ENCODE data around the gene PAPPA2. TPM values are rescaled to one million over a fixed set of nuclear protein-coding genes. Genes with fewer than 3 reads are reported as not detected.

PAPPA2 gene
- total RNA-seq, 2 experiments from 2014 or later, result 0.03 TPM; not detected in 1

GRCh38 chr1:176829261-176829660 is 366.3 kb downstream of the PAPPA2 start:
- DNase-seq, result no peak
- no peak overlapping the region for H3K4me3 Mint-ChIP-seq
- no peaks in the 10 kb centered on the region for H3K27me3 Mint-ChIP-seq
- POLR2A ChIA-PET, result no interaction called here
- H3K9me3 Mint-ChIP-seq, result peaks cover 1% of the 10 kb centered on the region
- H3K4me1 Mint-ChIP-seq, result no peaks in the 10 kb centered on the region
- no peak overlapping the region for H3K27ac Mint-ChIP-seq
- ATAC-seq (ENCODE audit: low read depth), result no peak
- no peaks in the 10 kb centered on the region for H3K36me3 Mint-ChIP-seq

GRCh38 chr1:176831150-176831549 is 368.2 kb downstream of the PAPPA2 start:
- Mint-ChIP-seq H3K27me3 (no peaks in the 10 kb centered on the region), H3K4me3 (no peak overlapping the region), H3K27ac (no peak overlapping the region), H3K9me3 (no peaks in the 10 kb centered on the region), H3K4me1 (no peaks in the 10 kb centered on the region), H3K36me3 (no peaks in the 10 kb centered on the region)
- POLR2A ChIA-PET, result no interaction called here
- DNase-seq, result no peak
- ATAC-seq (ENCODE audit: low read depth), result no peak

GRCh38 chr1:176837708-176838107 is 374.7 kb downstream of the PAPPA2 start:
- no peak overlapping the region for H3K4me3 Mint-ChIP-seq
- no peak overlapping the region for H3K27ac Mint-ChIP-seq
- no peak for ATAC-seq (ENCODE audit: low read depth)
- POLR2A ChIA-PET, result no interaction called here
- no peaks in the 10 kb centered on the region for H3K9me3 Mint-ChIP-seq
- no peak for DNase-seq
- H3K27me3 Mint-ChIP-seq, result no peaks in the 10 kb centered on the region
- H3K36me3 Mint-ChIP-seq, result no peaks in the 10 kb centered on the region
- H3K4me1 Mint-ChIP-seq, result no peaks in the 10 kb centered on the region

GRCh38 chr1:176838276-176838995 is 375.5 kb downstream of the PAPPA2 start:
- Mint-ChIP-seq H3K27ac (no peak overlapping the region), H3K27me3 (no peaks in the 10 kb centered on the region), H3K4me1 (no peaks in the 10 kb centered on the region), H3K4me3 (no peak overlapping the region), H3K9me3 (no peaks in the 10 kb centered on the region), H3K36me3 (no peaks in the 10 kb centered on the region)
- ATAC-seq (ENCODE audit: low read depth), result no peak
- POLR2A ChIA-PET, result no interaction called here
- no peak for DNase-seq

- POLR2A ChIA-PET, result no interaction called here
- Mint-ChIP-seq H3K4me1 (no peaks in the 10 kb centered on the region), H3K27me3 (no peaks in the 10 kb centered on the region), H3K27ac (no peak overlapping the region), H3K36me3 (no peaks in the 10 kb centered on the region), H3K9me3 (no peaks in the 10 kb centered on the region), H3K4me3 (no peak overlapping the region)
- ATAC-seq (ENCODE audit: low read depth) (no peak), DNase-seq (no peak)
Observed at GRCh38 chr1:176839216-176839615, 376.2 kb downstream of the PAPPA2 start.

GRCh38 chr1:176841238-176841637 is 378.3 kb downstream of the PAPPA2 start:
- no peak overlapping the region for H3K4me3 Mint-ChIP-seq
- no peak for ATAC-seq (ENCODE audit: low read depth)
- POLR2A ChIA-PET, result no interaction called here

GRCh38 chr1:176843352-176844297 is 380.6 kb downstream of the PAPPA2 start:
- H3K4me3 Mint-ChIP-seq, result no peak overlapping the region
- no peaks in the 10 kb centered on the region for H3K9me3 Mint-ChIP-seq
- POLR2A ChIA-PET, result no interaction called here
- H3K27me3 Mint-ChIP-seq, result no peaks in the 10 kb centered on the region
- no peaks in the 10 kb centered on the region for H3K4me1 Mint-ChIP-seq
- no peak for DNase-seq
- H3K27ac Mint-ChIP-seq, result no peak overlapping the region
- ATAC-seq (ENCODE audit: low read depth), result no peak
- H3K36me3 Mint-ChIP-seq, result no peaks in the 10 kb centered on the region

More at GRCh38 chr1:176841238-176841637, 378.3 kb downstream of the PAPPA2 start:
- Mint-ChIP-seq H3K9me3 (no peaks in the 10 kb centered on the region), H3K4me1 (no peaks in the 10 kb centered on the region), H3K36me3 (no peaks in the 10 kb centered on the region), H3K27ac (no peak overlapping the region), H3K27me3 (no peaks in the 10 kb centered on the region)
- no peak for DNase-seq

GRCh38 chr1:176847052-176847451 is 384.1 kb downstream of the PAPPA2 start:
- H3K27ac Mint-ChIP-seq, result no peak overlapping the region
- H3K4me3 Mint-ChIP-seq, result no peak overlapping the region
- ATAC-seq (ENCODE audit: low read depth) (no peak), DNase-seq (no peak)
- POLR2A ChIA-PET, result no interaction called here
- no peaks in the 10 kb centered on the region for H3K27me3 Mint-ChIP-seq
- H3K9me3 Mint-ChIP-seq, result no peaks in the 10 kb centered on the region
- H3K36me3 Mint-ChIP-seq, result no peaks in the 10 kb centered on the region
- H3K4me1 Mint-ChIP-seq, result no peaks in the 10 kb centered on the region

- Mint-ChIP-seq H3K36me3 (no peaks in the 10 kb centered on the region), H3K27me3 (no peaks in the 10 kb centered on the region), H3K9me3 (no peaks in the 10 kb centered on the region), H3K27ac (no peak overlapping the region), H3K4me1 (no peaks in the 10 kb centered on the region), H3K4me3 (no peak overlapping the region)
- DNase-seq, result no peak
- no peak for ATAC-seq (ENCODE audit: low read depth)
- POLR2A ChIA-PET, result no interaction called here
Observed at GRCh38 chr1:176849281-176849680, 386.3 kb downstream of the PAPPA2 start.

GRCh38 chr1:176850871-176851270 is 387.9 kb downstream of the PAPPA2 start:
- no peak for DNase-seq
- POLR2A ChIA-PET, result no interaction called here
- Mint-ChIP-seq H3K27ac (no peak overlapping the region), H3K4me1 (no peaks in the 10 kb centered on the region), H3K9me3 (no peaks in the 10 kb centered on the region), H3K27me3 (no peaks in the 10 kb centered on the region), H3K36me3 (no peaks in the 10 kb centered on the region), H3K4me3 (no peak overlapping the region)
- ATAC-seq (ENCODE audit: low read depth), result no peak

GRCh38 chr1:176852124-176852523 is 389.1 kb downstream of the PAPPA2 start:
- ATAC-seq (ENCODE audit: low read depth), result no peak

GRCh38 chr1:176853503-176853902 is 390.5 kb downstream of the PAPPA2 start:
- Mint-ChIP-seq H3K27me3 (no peaks in the 10 kb centered on the region), H3K9me3 (no peaks in the 10 kb centered on the region), H3K27ac (no peak overlapping the region), H3K4me3 (no peak overlapping the region), H3K4me1 (no peaks in the 10 kb centered on the region), H3K36me3 (no peaks in the 10 kb centered on the region)
- POLR2A ChIA-PET, result no interaction called here
- no peak for DNase-seq
- no peak for ATAC-seq (ENCODE audit: low read depth)

More at GRCh38 chr1:176852124-176852523, 389.1 kb downstream of the PAPPA2 start:
- no peak overlapping the region for H3K4me3 Mint-ChIP-seq
- no peaks in the 10 kb centered on the region for H3K9me3 Mint-ChIP-seq
- no peak for DNase-seq
- POLR2A ChIA-PET, result no interaction called here
- H3K27ac Mint-ChIP-seq, result no peak overlapping the region
- no peaks in the 10 kb centered on the region for H3K4me1 Mint-ChIP-seq
- no peaks in the 10 kb centered on the region for H3K27me3 Mint-ChIP-seq
- no peaks in the 10 kb centered on the region for H3K36me3 Mint-ChIP-seq

GRCh38 chr1:176854121-176854520 is 391.1 kb downstream of the PAPPA2 start:
- H3K27me3 Mint-ChIP-seq, result no peaks in the 10 kb centered on the region
- no peak overlapping the region for H3K27ac Mint-ChIP-seq
- H3K4me3 Mint-ChIP-seq, result no peak overlapping the region
- no peaks in the 10 kb centered on the region for H3K36me3 Mint-ChIP-seq
- no peaks in the 10 kb centered on the region for H3K4me1 Mint-ChIP-seq
- no peak for DNase-seq
- no peak for ATAC-seq (ENCODE audit: low read depth)
- POLR2A ChIA-PET, result no interaction called here
- H3K9me3 Mint-ChIP-seq, result no peaks in the 10 kb centered on the region

All from activated naive CD8-positive, alpha-beta T cell treated with anti-CD3 and anti-CD28 coated beads, Interleukin-2, amount 10 ng/mL, durations not matched to agents 7 days and 5 days (primary cell).